Measurements from ENCODE around the gene ARID1A. TPM values are rescaled to one million over a fixed set of nuclear protein-coding genes. Genes with fewer than 3 reads are reported as not detected.

ARID1A gene
- total and polyA plus RNA-seq, 9 of the 15 experiments (the other 6 are each of a cell fraction or from before 2014, with no cell fraction given), result 8.3 to 88.3 (median 22.5) TPM

- no peak for TF ChIP-seq ZBTB49 (CRISPR knock-in tag; IDR thresholded peaks at IDR 0.05; ENCODE audit: borderline replicate concordance)
- TF ChIP-seq NCOA1 (IDR thresholded peaks at IDR 0.05; ENCODE audit: low read depth), result no peak
- no peak for TF ChIP-seq ILF3 (IDR thresholded peaks at IDR 0.05; ENCODE audit: borderline replicate concordance)
- TF ChIP-seq ETS1 (conservative IDR thresholded peaks at IDR 0.05; ENCODE audit: control insufficient read depth, low read depth, low read length), result no peak; the same call in 1 of the 2 replicates
- TF ChIP-seq CBX8 (IDR thresholded peaks at IDR 0.05; ENCODE audit: borderline replicate concordance, extremely low read depth, low read depth, low read length, poor library complexity, severe bottlenecking), result no peak
- no peak for TF ChIP-seq MYC (IDR thresholded peaks at IDR 0.05; ENCODE audit: low read depth, low read length)
- no peak for TF ChIP-seq MYC (CRISPR knock-in tag; IDR thresholded peaks at IDR 0.05; ENCODE audit: borderline replicate concordance, low read depth)
- TF ChIP-seq DLX4 (CRISPR knock-in tag; IDR thresholded peaks at IDR 0.05), result no peak
- no peak for TF ChIP-seq ZNF140 (CRISPR knock-in tag; IDR thresholded peaks at IDR 0.05)
- TF ChIP-seq IRF1 (CRISPR knock-in tag; IDR thresholded peaks at IDR 0.05; ENCODE audit: borderline replicate concordance), result no peak
- TF ChIP-seq ZNF644 (tag; IDR thresholded peaks at IDR 0.05; ENCODE audit: low read depth), result no peak
- TF ChIP-seq BRCA1 (IDR thresholded peaks at IDR 0.05), result no peak
- TF ChIP-seq BRCA1 (CRISPR knock-in tag; IDR thresholded peaks at IDR 0.05), result no peak
- no peak for TF ChIP-seq MXD1 (CRISPR knock-in tag; IDR thresholded peaks at IDR 0.05; ENCODE audit: borderline replicate concordance, poor library complexity, severe bottlenecking)
- TF ChIP-seq ZFPM2 (CRISPR knock-in tag; IDR thresholded peaks at IDR 0.05), result no peak
- peak; percentile 88 for TF ChIP-seq THAP12 (CRISPR knock-in tag; IDR thresholded peaks at IDR 0.05)
- TF ChIP-seq NONO (IDR thresholded peaks at IDR 0.05; ENCODE audit: low read depth in 2 of 2, low read length in 1 of 2), result peak; percentile 31 to 57; a peak in 2 of 4 replicates
- TF ChIP-seq ADNP (tag; IDR thresholded peaks at IDR 0.05), result no peak
These were observed 1.0 kb downstream of the ARID1A start (continued) for GRCh38 chr1:26696654-26697430.

Data from K562 (cell line).